Gastrocnemius medialis (tissue), 4 donors: ENCODE measurements around the gene PANX1. TPM values are rescaled to one million over a fixed set of nuclear protein-coding genes. Genes with fewer than 3 reads are reported as not detected.

Experiments
- ATAC-seq, 2 donors: fragments of 150-250 bp; one replicate each; pipeline ENCODE4 v1.9.1; 2016
- DNase-seq, 2 donors: peaks; one replicate each; pipeline ENCODE4 v3.0.0-alpha.2; 2019
- H3K27ac ChIP-seq, 4 donors: fragments of 200-600 bp; sonication (generic); 1 replicate in 1 of 4; 2 replicates in 3 of 4; pipeline ENCODE4 v1.5.1; 2016 to 2018; ENCODE audit warnings: mild to moderate bottlenecking in 2 of 4, moderate library complexity in 1 of 4
- H3K27me3 ChIP-seq, 3 donors: fragments of 200-600 bp; sonication (generic) in 2 of 3; 1 replicate in 1 of 3; 2 replicates in 2 of 3; pipeline versions ENCODE4 v1.5.1 to v1.6.0; 2016 to 2019; ENCODE audit warnings: mild to moderate bottlenecking in 1 of 3, moderate library complexity in 1 of 3
- H3K36me3 ChIP-seq, 2 donors: fragments of 200-600 bp; sonication (generic) in 1 of 2; one replicate each; pipeline ENCODE4 v1.5.1; 2017 to 2018
- H3K4me1 ChIP-seq, 2 donors: fragments of 200-600 bp; sonication (generic) in 1 of 2; one replicate each; pipeline ENCODE4 v1.5.1; 2016 to 2017; ENCODE audit warnings: mild to moderate bottlenecking in 2 of 2
- H3K4me3 ChIP-seq, 4 donors: fragments of 200-600 bp; sonication (generic) in 3 of 4; 1 replicate in 1 of 4; 2 replicates in 3 of 4; pipeline ENCODE4 v1.5.1; 2016 to 2019; ENCODE audit warnings: mild to moderate bottlenecking in 2 of 4
- H3K9me3 ChIP-seq, 3 donors: fragments of 200-600 bp; sonication (generic) in 2 of 3; 1 replicate in 1 of 3; 2 replicates in 2 of 3; pipeline ENCODE4 v1.5.1; 2016 to 2019
- POLR2A ChIP-seq, 2 donors: fragments of 450-650 bp; IDR thresholded peaks; one replicate each; pipeline ENCODE4 v1.6.1; 2017; ENCODE audit warnings: antibody characterized with exemption in 2 of 2, mild to moderate bottlenecking in 2 of 2, moderate library complexity in 2 of 2
- in situ Hi-C, 4 donors: fragments of 200-750 bp; cut with MboI; loops; one replicate each; pipeline versions ENCODE4 v1.15.0 to v1.8.0; 2017; ENCODE audit warnings: low sequenced_read_pairs in 4 of 4
- intact Hi-C: fragments of 100-400 bp; cut with DNase I; formaldehyde crosslinking; loops from one replicate; pipeline ENCODE4 v1.15.1; 2023; ENCODE audit warnings: low total_unique reads
- total RNA-seq, 4 donors: library from RNA; depleted of rRNA; stranded (reverse); fragments of >200 nt; gene quantifications; one replicate each; pipeline versions ENCODE4 v1.1.0 to v1.2.3, GENCODE V29; 2016
- TF ChIP-seq, protein P1 (sequence below), 5 experiments: fragments of 450-650 bp in 3 of 5; fragments of 200-600 bp in 2 of 5; sonication (generic) in 2 of 5; IDR thresholded peaks in 4 of 5; conservative IDR thresholded peaks in 1 of 5; 1 replicate in 4 of 5; 2 replicates in 1 of 5; pipeline ENCODE4 v1.5.1; 2016 to 2019; ENCODE audit warnings: antibody characterized with exemption in 5 of 5, mild to moderate bottlenecking in 3 of 5, moderate library complexity in 3 of 5

PANX1 gene, protein sequence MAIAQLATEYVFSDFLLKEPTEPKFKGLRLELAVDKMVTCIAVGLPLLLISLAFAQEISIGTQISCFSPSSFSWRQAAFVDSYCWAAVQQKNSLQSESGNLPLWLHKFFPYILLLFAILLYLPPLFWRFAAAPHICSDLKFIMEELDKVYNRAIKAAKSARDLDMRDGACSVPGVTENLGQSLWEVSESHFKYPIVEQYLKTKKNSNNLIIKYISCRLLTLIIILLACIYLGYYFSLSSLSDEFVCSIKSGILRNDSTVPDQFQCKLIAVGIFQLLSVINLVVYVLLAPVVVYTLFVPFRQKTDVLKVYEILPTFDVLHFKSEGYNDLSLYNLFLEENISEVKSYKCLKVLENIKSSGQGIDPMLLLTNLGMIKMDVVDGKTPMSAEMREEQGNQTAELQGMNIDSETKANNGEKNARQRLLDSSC
- 100 to 1,000 TPM in 1 of 4 donors, 10 to 100 TPM in 3; 29.1 to 109 (median 37.9) TPM for total RNA-seq

DNA sequence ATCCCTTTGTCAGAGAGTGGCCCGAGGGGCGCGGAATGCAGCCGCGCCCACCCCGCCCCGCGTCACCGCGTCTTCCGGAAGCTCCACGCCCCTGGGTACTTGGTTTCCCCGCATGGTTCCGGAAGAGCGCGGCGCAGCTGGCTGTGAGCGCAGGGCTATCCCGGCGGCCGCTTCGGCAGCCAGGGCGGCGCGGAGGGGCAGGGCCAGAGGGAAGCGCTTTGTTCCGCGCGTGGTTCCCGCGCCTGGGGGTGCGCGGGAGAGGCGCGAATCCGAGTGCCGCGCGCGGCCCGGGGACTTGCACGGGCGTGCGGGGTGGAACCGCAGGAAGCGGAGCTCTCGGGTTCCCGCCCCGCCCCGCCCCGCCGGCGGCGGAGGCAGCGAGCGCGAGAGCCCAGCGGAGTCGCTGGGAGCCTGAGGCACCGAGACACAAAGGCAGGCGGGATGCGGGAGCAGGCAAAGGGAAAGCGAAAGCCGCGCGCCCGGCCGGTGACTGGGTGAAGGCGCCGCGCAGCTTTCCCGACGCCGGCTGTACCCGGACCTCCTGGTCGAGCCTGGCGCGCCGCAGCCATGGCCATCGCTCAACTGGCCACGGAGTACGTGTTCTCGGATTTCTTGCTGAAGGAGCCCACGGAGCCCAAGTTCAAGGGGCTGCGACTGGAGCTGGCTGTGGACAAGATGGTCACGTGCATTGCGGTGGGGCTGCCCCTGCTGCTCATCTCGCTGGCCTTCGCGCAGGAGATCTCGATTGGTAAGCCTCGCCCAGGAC lies at the start of gene PANX1:
TSS of gene PANX1 (plus strand) at position 96 of the 766 bp plus-strand sequence. CDS start at position 568, 472 bp downstream.
- no peaks in the 10 kb centered on the region for H3K36me3 ChIP-seq
- DNase-seq, result peak; percentile 35 to 81
- H3K4me3 ChIP-seq, result peak within 1 kb of the TSS; percentile 78 to 93 (median 87)
- peak; percentile 74 to 75 for ATAC-seq
- TF ChIP-seq, protein P1, sequence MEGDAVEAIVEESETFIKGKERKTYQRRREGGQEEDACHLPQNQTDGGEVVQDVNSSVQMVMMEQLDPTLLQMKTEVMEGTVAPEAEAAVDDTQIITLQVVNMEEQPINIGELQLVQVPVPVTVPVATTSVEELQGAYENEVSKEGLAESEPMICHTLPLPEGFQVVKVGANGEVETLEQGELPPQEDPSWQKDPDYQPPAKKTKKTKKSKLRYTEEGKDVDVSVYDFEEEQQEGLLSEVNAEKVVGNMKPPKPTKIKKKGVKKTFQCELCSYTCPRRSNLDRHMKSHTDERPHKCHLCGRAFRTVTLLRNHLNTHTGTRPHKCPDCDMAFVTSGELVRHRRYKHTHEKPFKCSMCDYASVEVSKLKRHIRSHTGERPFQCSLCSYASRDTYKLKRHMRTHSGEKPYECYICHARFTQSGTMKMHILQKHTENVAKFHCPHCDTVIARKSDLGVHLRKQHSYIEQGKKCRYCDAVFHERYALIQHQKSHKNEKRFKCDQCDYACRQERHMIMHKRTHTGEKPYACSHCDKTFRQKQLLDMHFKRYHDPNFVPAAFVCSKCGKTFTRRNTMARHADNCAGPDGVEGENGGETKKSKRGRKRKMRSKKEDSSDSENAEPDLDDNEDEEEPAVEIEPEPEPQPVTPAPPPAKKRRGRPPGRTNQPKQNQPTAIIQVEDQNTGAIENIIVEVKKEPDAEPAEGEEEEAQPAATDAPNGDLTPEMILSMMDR (IDR thresholded peaks at IDR 0.05 in 4 of 5, conservative IDR thresholded peaks at IDR 0.05 in 1 of 5), result no peak
- TF ChIP-seq POLR2A (IDR thresholded peaks at IDR 0.05), result peak; percentile 50 to 71
- in situ Hi-C loops, result no loop called here
- intact Hi-C loops, result no loop called here
- peaks cover 32 to 33% of the 10 kb centered on the region in 2 donors for H3K4me1 ChIP-seq
- no peaks in the 10 kb centered on the region for H3K9me3 ChIP-seq
- H3K27ac ChIP-seq, result peak within 1 kb of the TSS; percentile 88 to 94 (median 91)
- no peaks in the 10 kb centered on the region for H3K27me3 ChIP-seq

DNA sequence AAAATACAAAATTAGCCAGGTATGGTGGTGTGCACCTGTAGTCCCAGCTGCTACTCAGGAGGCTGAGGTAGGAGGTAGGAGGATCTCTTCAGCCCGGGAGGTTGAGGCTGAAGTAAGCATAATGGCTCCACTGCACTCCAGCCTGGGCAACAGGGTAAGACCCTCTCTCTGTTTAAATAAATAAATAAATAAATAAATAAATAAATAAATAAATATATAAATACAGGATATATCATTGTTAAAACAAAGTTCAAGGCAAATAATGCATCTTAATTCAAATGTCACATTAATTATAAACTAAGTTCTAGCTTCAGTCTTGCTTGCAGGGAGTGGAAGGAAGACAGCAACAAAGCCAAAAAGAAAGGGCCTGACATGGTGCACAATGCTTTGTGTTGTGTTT lies 44.5 kb upstream of the PANX1 start:
- no peaks in the 10 kb centered on the region for H3K9me3 ChIP-seq
- intact Hi-C loops (no loop called here), in situ Hi-C loops (no loop called here)

DNA sequence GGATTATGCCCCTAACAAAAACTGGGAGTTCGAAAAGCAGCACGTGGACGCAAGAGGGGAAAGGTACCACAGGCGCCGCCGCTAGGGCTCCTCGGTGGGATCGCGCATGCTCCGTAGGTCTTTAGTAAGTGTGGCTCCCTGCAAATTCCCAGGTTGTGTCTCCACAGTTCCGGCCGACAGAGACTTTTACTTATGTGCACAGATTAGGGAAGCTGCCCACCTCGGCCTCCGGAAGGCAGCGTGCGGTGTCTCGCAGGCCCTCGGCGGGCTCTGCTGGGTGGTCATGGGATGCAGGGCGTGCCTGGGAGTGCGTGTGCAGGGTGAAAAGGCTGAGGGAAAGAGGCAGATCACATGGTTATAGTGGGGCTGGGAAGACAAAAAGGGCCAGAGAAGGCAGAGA lies 39.7 kb upstream of the PANX1 start:
- no peak for ATAC-seq
- TF ChIP-seq, protein P1 (IDR thresholded peaks at IDR 0.05 in 4 of 5, conservative IDR thresholded peaks at IDR 0.05 in 1 of 5), result no peak
- TF ChIP-seq POLR2A (IDR thresholded peaks at IDR 0.05), result no peak
- Histone ChIP-seq H3K36me3 (no peaks in the 10 kb centered on the region), H3K4me1 (no peaks in the 10 kb centered on the region), H3K27me3 (no peaks in the 10 kb centered on the region), H3K4me3 (no peak overlapping the region), H3K27ac (no peak overlapping the region), H3K9me3 (no peaks in the 10 kb centered on the region)
- intact Hi-C loops, result no loop called here
- DNase-seq, result no peak
- in situ Hi-C loops, result no loop called here

More for the DNA sequence above, 44.5 kb upstream of the PANX1 start:
- no peaks in the 10 kb centered on the region for H3K27me3 ChIP-seq
- no peak overlapping the region for H3K4me3 ChIP-seq
- no peak for ATAC-seq
- H3K4me1 ChIP-seq, result no peaks in the 10 kb centered on the region
- no peaks in the 10 kb centered on the region for H3K36me3 ChIP-seq
- no peak for DNase-seq
- H3K27ac ChIP-seq, result no peak overlapping the region
- no peak for TF ChIP-seq POLR2A (IDR thresholded peaks at IDR 0.05)
- TF ChIP-seq, protein P1 (IDR thresholded peaks at IDR 0.05 in 4 of 5, conservative IDR thresholded peaks at IDR 0.05 in 1 of 5), result no peak

DNA sequence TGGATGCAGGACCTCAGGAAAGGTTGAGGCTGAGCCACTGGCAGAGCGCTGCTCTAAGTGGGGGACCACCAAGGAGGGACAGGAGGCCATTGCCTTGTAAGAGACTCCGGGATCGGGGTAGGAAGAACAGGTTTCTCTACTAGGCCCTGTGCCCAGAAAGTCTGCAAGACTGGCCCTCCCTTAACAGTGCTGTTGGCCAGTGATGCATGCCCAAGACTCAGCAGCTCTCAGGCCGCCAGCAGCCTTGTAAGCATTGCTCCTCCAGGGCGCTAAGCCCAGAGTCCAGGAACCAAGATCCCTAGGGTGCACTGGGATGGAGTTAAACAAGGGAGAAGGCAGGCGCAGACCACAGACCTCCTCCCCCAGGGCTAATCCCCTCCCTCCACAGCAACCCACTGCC lies 39.3 kb upstream of the PANX1 start:
- ATAC-seq, result no peak
- intact Hi-C loops (no loop called here), in situ Hi-C loops (no loop called here)
- Histone ChIP-seq H3K27ac (no peak overlapping the region), H3K27me3 (no peaks in the 10 kb centered on the region), H3K4me3 (no peak overlapping the region), H3K4me1 (no peaks in the 10 kb centered on the region), H3K36me3 (no peaks in the 10 kb centered on the region), H3K9me3 (no peaks in the 10 kb centered on the region)
- TF ChIP-seq, protein P1 (IDR thresholded peaks at IDR 0.05 in 4 of 5, conservative IDR thresholded peaks at IDR 0.05 in 1 of 5), result no peak
- TF ChIP-seq POLR2A (IDR thresholded peaks at IDR 0.05), result no peak
- DNase-seq, result no peak
